Parathyroid adenoma (tissue), 2 donors: ENCODE results near the gene GGN.

Source experiments
- H2AFZ ChIP-seq: fragments of 300-600 bp; sonication (generic); one replicate; pipeline ENCODE4 v1.7.0; 2017; ENCODE audit warnings: antibody characterized with exemption, mild to moderate bottlenecking
- H3K27ac ChIP-seq: fragments of 300-600 bp; sonication (generic); one replicate; pipeline ENCODE4 v1.7.0; 2017
- H3K27me3 ChIP-seq: fragments of 300-600 bp; sonication (generic); one replicate; pipeline ENCODE4 v1.7.0; 2017; ENCODE audit warnings: low read length; ENCODE audit not compliant: control insufficient read depth, insufficient read depth
- H3K36me3 ChIP-seq: fragments of 300-600 bp; sonication (generic); one replicate; pipeline ENCODE4 v1.7.0; 2017; ENCODE audit warnings: low read length; ENCODE audit not compliant: control insufficient read depth, insufficient read depth
- H3K4me1 ChIP-seq: fragments of 300-600 bp; sonication (generic); one replicate; pipeline ENCODE4 v1.7.0; 2017; ENCODE audit warnings: control low read depth
- H3K4me2 ChIP-seq: fragments of 300-600 bp; sonication (generic); one replicate; pipeline ENCODE4 v1.7.0; 2017; ENCODE audit warnings: low read length
- H3K4me3 ChIP-seq: fragments of 300-600 bp; sonication (generic); one replicate; pipeline ENCODE4 v1.7.0; 2017; ENCODE audit warnings: low read depth, low read length
- H3K79me2 ChIP-seq: fragments of 300-600 bp; sonication (generic); one replicate; pipeline ENCODE4 v1.7.0; 2017; ENCODE audit warnings: control low read depth
- H3K9ac ChIP-seq: fragments of 300-600 bp; sonication (generic); one replicate; pipeline ENCODE4 v1.7.0; 2017; ENCODE audit warnings: mild to moderate bottlenecking
- H3K9me3 ChIP-seq: fragments of 300-600 bp; sonication (generic); one replicate; pipeline ENCODE4 v1.7.0; 2017; ENCODE audit warnings: low read length; ENCODE audit not compliant: control insufficient read depth
- TF ChIP-seq, protein P1 (sequence below): fragments of 300-600 bp; sonication (generic); IDR thresholded peaks from one replicate; pipeline ENCODE4 v1.7.0; 2017; ENCODE audit warnings: antibody characterized with exemption, mild to moderate bottlenecking
- donor health status: primary hyperparathyroidism.

GGN gene

DNA sequence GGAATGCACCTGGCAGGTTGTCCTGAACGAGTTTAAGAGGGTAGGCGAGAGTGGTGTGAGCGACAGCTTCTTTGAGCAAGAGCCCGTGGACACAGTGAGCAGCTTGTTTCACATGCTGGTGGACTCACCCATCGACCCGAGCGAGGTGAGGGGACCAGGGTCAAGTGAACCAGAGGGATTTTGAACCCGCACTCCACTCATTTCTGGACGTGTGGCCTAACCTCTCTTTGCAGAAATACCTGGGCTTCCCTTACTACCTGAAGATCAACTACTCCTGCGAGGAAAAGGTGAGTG lies 50.5 kb downstream of the GGN start:
- H3K4me3 ChIP-seq, result peak overlapping the region; percentile 99
- peak overlapping the region; percentile 94 for H3K27ac ChIP-seq

GRCh38 chr19:38336638-38337359 lies 51.0 kb downstream of the GGN start:
- Histone ChIP-seq H3K4me1 (no peaks in the 10 kb centered on the region), H3K9me3 (no peaks in the 10 kb centered on the region), H3K79me2 (no peaks in the 10 kb centered on the region), H3K9ac (no peak overlapping the region), H3K4me2 (peak overlapping the region; percentile 100), H3K27me3 (no peaks in the 10 kb centered on the region), H3K4me3 (peak overlapping the region; percentile 99), H2AFZ (peak overlapping the region; percentile 90), H3K27ac (peak overlapping the region; percentile 94), H3K36me3 (no peaks in the 10 kb centered on the region)
- TF ChIP-seq, protein P1, sequence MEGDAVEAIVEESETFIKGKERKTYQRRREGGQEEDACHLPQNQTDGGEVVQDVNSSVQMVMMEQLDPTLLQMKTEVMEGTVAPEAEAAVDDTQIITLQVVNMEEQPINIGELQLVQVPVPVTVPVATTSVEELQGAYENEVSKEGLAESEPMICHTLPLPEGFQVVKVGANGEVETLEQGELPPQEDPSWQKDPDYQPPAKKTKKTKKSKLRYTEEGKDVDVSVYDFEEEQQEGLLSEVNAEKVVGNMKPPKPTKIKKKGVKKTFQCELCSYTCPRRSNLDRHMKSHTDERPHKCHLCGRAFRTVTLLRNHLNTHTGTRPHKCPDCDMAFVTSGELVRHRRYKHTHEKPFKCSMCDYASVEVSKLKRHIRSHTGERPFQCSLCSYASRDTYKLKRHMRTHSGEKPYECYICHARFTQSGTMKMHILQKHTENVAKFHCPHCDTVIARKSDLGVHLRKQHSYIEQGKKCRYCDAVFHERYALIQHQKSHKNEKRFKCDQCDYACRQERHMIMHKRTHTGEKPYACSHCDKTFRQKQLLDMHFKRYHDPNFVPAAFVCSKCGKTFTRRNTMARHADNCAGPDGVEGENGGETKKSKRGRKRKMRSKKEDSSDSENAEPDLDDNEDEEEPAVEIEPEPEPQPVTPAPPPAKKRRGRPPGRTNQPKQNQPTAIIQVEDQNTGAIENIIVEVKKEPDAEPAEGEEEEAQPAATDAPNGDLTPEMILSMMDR, result no peak

More for the DNA sequence above, 50.5 kb downstream of the GGN start:
- Histone ChIP-seq H3K9me3 (no peaks in the 10 kb centered on the region), H3K36me3 (no peaks in the 10 kb centered on the region), H3K9ac (no peak overlapping the region), H3K27me3 (no peaks in the 10 kb centered on the region), H3K4me1 (no peaks in the 10 kb centered on the region), H2AFZ (peak overlapping the region; percentile 90), H3K4me2 (peak overlapping the region; percentile 100), H3K79me2 (no peaks in the 10 kb centered on the region)
- TF ChIP-seq, protein P1, result no peak

DNA sequence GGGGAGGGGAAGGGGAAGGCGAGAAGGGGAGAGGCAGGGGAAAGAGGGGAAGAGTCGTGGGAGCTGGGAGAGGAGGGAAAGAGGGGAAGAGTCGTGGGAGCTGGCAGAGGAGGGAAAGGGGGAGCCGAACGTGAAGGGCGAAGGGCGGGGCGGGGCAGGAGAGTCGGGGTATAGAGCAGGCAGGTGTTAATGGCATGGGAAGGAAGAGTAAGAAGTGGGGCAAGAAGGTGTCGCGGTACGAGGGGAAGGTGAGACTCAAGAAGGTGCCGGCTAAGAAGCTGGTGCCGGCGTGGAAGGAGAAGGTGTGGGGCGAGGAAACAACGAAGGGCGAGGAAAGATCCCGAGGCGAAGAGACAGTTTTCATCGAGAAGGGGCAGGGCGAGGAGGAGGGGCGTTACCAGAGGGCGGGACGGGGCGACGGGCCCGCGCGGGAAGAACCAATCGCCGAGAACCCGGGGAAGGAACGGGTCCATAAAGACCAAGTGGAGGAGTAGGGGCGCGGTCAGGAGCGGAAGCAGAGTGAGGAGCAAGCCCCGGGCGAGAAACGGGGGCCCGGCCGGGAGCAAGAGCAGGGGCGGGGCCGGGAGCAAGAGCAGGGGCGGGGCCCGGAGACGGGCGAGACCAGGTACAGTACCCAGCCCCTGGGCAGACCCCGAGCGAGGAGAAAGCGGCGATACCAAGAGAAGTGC lies 51.7 kb downstream of the GGN start:
- no peak overlapping the region for H3K9ac ChIP-seq
- TF ChIP-seq, protein P1, result no peak

More for the DNA sequence above, 51.7 kb downstream of the GGN start:
- H3K9me3 ChIP-seq, result no peaks in the 10 kb centered on the region
- H3K27me3 ChIP-seq, result no peaks in the 10 kb centered on the region
- H3K36me3 ChIP-seq, result no peaks in the 10 kb centered on the region
- peak overlapping the region; percentile 90 for H2AFZ ChIP-seq
- peak overlapping the region; percentile 100 for H3K4me2 ChIP-seq
- H3K4me1 ChIP-seq, result no peaks in the 10 kb centered on the region
- H3K79me2 ChIP-seq, result no peaks in the 10 kb centered on the region
- H3K4me3 ChIP-seq, result peak overlapping the region; percentile 99
- H3K27ac ChIP-seq, result peak overlapping the region; percentile 94
